Testis (tissue), 3 donors: ENCODE data around the gene TRABD2B. TPM values are rescaled to one million over a fixed set of nuclear protein-coding genes. Genes with fewer than 3 reads are reported as not detected.
A peak's percentile ranks its signal among the peaks of the same experiment; 100 is the strongest.

Experiments used
- DNase-seq: peaks from one replicate; pipeline ENCODE4 v3.0.0-alpha.2; 2019
- H3K27ac ChIP-seq, 2 donors: fragments of 200-600 bp; sonication (generic); one replicate each; pipeline ENCODE4 v1.5.1; 2019
- H3K27me3 ChIP-seq: fragments of 200-600 bp; sonication (generic); one replicate; pipeline ENCODE4 v1.5.1; 2019
- H3K36me3 ChIP-seq: fragments of 200-600 bp; sonication (generic); one replicate; pipeline ENCODE4 v1.5.1; 2017; ENCODE audit warnings: low read depth; ENCODE audit errors: missing control alignments
- H3K4me1 ChIP-seq: fragments of 200-600 bp; sonication (generic); one replicate; pipeline ENCODE4 v1.5.1; 2019
- H3K4me3 ChIP-seq, 2 donors: fragments of 200-600 bp; sonication (generic); one replicate each; pipeline ENCODE4 v1.5.1; 2017 to 2019
- H3K9me3 ChIP-seq: fragments of 200-600 bp; sonication (generic); one replicate; pipeline ENCODE4 v1.5.1; 2017
- POLR2A ChIP-seq: fragments of 450-650 bp; IDR thresholded peaks from one replicate; pipeline ENCODE4 v1.6.1; 2017; ENCODE audit warnings: antibody characterized with exemption, mild to moderate bottlenecking, moderate library complexity
- WGBS, 2 donors: methylation state at CpG; one replicate each; pipeline ENCODE4 v1.1.5; 2018; 5-methylcytosine and 5-hydroxymethylcytosine counted together
- intact Hi-C: fragments of 100-400 bp; cut with DNase I; formaldehyde crosslinking; loops from one replicate; pipeline ENCODE4 v1.15.1; 2023; ENCODE audit warnings: low total_unique reads
- polyA plus RNA-seq: library from polyadenylated mRNA; stranded (reverse); fragments of 350-450 nt; fragmentation: Illumina TruSeq; extraction: RNeasy Lipid Tissue Mini Kit (QIAGEN cat#74804); gene quantifications from one replicate; pipeline ENCODE4 v1.2.3, GENCODE V29; 2014; ENCODE audit warnings: low read depth, low replicate concordance; ENCODE audit not compliant: insufficient read depth
- total RNA-seq, 2 donors: library from RNA; depleted of rRNA; stranded (reverse); fragments of >200 nt; gene quantifications; one replicate each; pipeline ENCODE4 v1.2.3, GENCODE V29; 2016
- TF ChIP-seq, protein P1 (sequence below), 3 experiments: fragments of 450-650 bp in 2 of 3; fragments of 200-600 bp in 1 of 3; sonication (generic) in 1 of 3; IDR thresholded peaks; one replicate each; pipeline ENCODE4 v1.5.1; 2016 to 2019; ENCODE audit warnings: antibody characterized with exemption in 3 of 3, mild to moderate bottlenecking in 2 of 3, moderate library complexity in 1 of 3

TRABD2B gene
- total and polyA plus RNA-seq, 3 donors from 2014 or later: 1.9 to 2.7 (median 2.0) TPM

DNA sequence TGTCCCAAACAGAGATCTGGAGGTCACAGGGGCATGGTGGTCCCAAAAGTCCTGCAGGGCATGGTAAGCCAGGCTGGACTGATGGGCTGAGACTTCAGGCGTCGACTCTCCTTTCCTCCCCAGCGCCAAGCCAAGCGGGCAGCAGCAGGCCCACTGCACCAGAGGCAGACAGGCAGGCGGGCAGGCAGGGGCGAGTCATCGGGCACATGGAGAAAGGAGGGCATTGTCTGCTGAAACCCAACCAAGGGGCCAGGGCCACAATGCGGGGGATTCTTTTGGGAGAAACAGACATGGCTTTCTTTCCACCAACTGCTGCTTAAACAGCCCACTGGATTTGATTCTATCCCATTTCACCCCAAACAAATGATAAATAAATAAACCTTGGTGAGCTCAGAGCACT is 46.2 kb downstream of the TRABD2B start:
- 91 to 99% methylated on average over 8 of the region's 8 CpGs for WGBS, 2 donors
- no peaks in the 10 kb centered on the region for H3K36me3 ChIP-seq
- DNase-seq: no peak
- no peaks in the 10 kb centered on the region for H3K9me3 ChIP-seq
- no peaks in the 10 kb centered on the region for H3K27me3 ChIP-seq
- no peaks in the 10 kb centered on the region for H3K4me1 ChIP-seq
- TF ChIP-seq, protein P1, sequence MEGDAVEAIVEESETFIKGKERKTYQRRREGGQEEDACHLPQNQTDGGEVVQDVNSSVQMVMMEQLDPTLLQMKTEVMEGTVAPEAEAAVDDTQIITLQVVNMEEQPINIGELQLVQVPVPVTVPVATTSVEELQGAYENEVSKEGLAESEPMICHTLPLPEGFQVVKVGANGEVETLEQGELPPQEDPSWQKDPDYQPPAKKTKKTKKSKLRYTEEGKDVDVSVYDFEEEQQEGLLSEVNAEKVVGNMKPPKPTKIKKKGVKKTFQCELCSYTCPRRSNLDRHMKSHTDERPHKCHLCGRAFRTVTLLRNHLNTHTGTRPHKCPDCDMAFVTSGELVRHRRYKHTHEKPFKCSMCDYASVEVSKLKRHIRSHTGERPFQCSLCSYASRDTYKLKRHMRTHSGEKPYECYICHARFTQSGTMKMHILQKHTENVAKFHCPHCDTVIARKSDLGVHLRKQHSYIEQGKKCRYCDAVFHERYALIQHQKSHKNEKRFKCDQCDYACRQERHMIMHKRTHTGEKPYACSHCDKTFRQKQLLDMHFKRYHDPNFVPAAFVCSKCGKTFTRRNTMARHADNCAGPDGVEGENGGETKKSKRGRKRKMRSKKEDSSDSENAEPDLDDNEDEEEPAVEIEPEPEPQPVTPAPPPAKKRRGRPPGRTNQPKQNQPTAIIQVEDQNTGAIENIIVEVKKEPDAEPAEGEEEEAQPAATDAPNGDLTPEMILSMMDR (IDR thresholded peaks at IDR 0.05): no peak
- TF ChIP-seq POLR2A: no peak
- no peak overlapping the region for H3K4me3 ChIP-seq
- intact Hi-C loops: no loop called here
- H3K27ac ChIP-seq: no peak overlapping the region

DNA sequence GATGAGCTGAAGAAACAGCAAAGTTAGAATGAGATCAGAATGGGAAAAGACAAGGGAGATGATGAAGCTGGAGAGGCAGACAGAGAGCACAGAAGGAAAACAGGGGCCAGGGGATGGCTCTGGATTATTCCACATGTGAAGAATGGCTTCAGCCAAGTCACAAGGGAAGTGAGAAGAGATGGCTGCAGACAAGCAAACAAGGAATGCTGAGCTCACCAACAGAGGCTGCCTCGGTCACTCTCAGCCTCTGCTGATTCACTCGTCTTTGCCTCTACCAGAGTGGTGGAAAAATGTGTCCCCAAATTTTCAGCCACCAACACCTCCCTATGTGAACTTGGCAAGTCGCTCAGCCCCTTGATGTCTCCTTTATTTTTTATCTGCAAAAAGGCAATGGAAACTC is 46.7 kb downstream of the TRABD2B start:
- no peaks in the 10 kb centered on the region for H3K36me3 ChIP-seq
- TF ChIP-seq POLR2A: no peak
- TF ChIP-seq, protein P1 (IDR thresholded peaks at IDR 0.05): no peak
- H3K9me3 ChIP-seq: no peaks in the 10 kb centered on the region
- WGBS, 2 donors: 90 to 96% methylated on average over 3 of the region's 3 CpGs
- no peaks in the 10 kb centered on the region for H3K4me1 ChIP-seq
- no peak overlapping the region for H3K27ac ChIP-seq
- no peak for DNase-seq
- H3K27me3 ChIP-seq: no peaks in the 10 kb centered on the region
- intact Hi-C loops: no loop called here
- no peak overlapping the region for H3K4me3 ChIP-seq

DNA sequence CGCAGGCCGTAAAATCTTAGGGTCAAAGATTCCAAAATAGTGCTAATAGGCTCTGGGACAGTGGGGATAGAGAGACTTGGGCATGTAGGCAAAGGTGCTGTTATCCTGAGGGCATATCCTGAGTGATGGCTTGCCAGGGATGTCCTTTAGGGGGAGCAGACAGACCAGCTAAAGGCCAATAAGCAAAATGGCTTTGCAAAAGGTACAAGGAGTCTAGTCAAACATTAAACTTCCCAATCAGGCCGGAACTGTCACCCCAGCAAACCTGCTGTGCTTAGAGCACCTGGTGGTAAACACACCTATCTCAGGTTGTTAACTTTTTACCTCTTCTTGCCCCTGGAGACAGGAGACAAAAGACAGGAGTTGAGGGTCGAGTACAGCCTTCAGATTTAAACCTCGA is 49.1 kb downstream of the TRABD2B start:
- DNase-seq: no peak
- H3K4me3 ChIP-seq: no peak overlapping the region
- WGBS, 2 donors: 86 to 93% methylated on average over 5 of the region's 5 CpGs
- no peaks in the 10 kb centered on the region for H3K9me3 ChIP-seq
- no peak overlapping the region for H3K27ac ChIP-seq
- H3K27me3 ChIP-seq: no peaks in the 10 kb centered on the region
- no peaks in the 10 kb centered on the region for H3K36me3 ChIP-seq
- peaks cover 6% of the 10 kb centered on the region for H3K4me1 ChIP-seq
- TF ChIP-seq POLR2A: no peak
- TF ChIP-seq, protein P1 (IDR thresholded peaks at IDR 0.05): no peak
- intact Hi-C loops: no loop called here

DNA sequence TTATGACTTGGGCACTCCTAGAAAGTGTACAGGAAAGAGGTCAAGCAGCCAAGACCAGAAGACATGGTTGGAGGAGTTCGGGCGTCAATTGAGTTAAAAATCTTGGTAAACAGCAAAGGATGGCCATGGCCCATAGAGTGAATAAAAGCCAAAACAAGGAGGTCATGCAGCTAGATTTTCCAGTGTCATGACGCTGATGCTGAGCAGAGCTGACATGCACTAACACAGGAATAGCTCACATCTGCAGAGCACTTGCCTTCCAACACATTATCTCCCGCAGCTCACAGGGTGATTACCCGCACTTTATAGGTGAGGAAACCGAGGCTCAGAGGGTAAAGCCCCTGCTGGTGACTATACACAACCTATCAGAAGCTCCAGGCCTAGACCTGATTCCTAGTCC is 49.7 kb downstream of the TRABD2B start:
- no peaks in the 10 kb centered on the region for H3K36me3 ChIP-seq
- H3K27me3 ChIP-seq: no peaks in the 10 kb centered on the region
- H3K27ac ChIP-seq: no peak overlapping the region
- WGBS, 2 donors: 93 to 95% methylated on average over 4 to 6 of the region's 6 CpGs
- intact Hi-C loops: no loop called here
- H3K4me3 ChIP-seq: no peak overlapping the region
- no peaks in the 10 kb centered on the region for H3K9me3 ChIP-seq
- no peak for DNase-seq
- H3K4me1 ChIP-seq: peaks cover 6% of the 10 kb centered on the region
- TF ChIP-seq, protein P1 (IDR thresholded peaks at IDR 0.05): no peak
- TF ChIP-seq POLR2A: no peak

DNA sequence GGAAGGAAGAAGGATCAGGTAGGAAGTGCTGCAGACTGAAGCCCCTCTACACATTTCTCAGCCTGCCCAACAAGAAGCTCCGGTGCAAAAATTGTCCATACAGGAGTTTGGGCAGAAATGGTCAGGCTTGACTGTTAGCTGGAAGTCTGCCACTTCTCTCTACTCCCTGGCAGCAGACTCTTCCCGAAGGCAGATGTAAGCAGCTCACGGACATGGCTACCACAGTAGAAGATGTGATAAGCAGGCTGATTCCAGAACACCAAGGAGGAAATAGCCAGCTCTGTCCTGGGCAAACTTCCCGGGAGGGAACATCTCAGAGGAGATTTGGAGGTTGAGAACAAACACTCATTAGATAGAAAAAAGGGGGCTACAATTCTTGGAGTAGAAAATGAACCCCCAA is 52.6 kb downstream of the TRABD2B start:
- WGBS, 2 donors: 16 to 33% methylated on average over 4 of the region's 4 CpGs
- TF ChIP-seq POLR2A: no peak
- TF ChIP-seq, protein P1 (IDR thresholded peaks at IDR 0.05): no peak
- no peaks in the 10 kb centered on the region for H3K27me3 ChIP-seq
- H3K9me3 ChIP-seq: no peaks in the 10 kb centered on the region
- peaks cover 6% of the 10 kb centered on the region for H3K4me1 ChIP-seq
- H3K4me3 ChIP-seq: no peak overlapping the region
- no peak overlapping the region for H3K27ac ChIP-seq
- no peaks in the 10 kb centered on the region for H3K36me3 ChIP-seq
- intact Hi-C loops: no loop called here
- peak; percentile 63 for DNase-seq
